HG03457 (cell line): ENCODE data around the gene RARRES2.
"Not testable (repeated sequence)": the region's sequence is repeated elsewhere in the genome, so short reads cannot be mapped to it uniquely, and the experiment has no call there.

ENCODE experiments used
- ATAC-seq: cut with Tn5 transposase; IDR thresholded peaks from one replicate; pipeline ENCODE4 v1.9.1; 2021; ENCODE audit warnings: moderate number of reproducible peaks; ENCODE audit not compliant: unreplicated experiment

Gene RARRES2

DNA sequence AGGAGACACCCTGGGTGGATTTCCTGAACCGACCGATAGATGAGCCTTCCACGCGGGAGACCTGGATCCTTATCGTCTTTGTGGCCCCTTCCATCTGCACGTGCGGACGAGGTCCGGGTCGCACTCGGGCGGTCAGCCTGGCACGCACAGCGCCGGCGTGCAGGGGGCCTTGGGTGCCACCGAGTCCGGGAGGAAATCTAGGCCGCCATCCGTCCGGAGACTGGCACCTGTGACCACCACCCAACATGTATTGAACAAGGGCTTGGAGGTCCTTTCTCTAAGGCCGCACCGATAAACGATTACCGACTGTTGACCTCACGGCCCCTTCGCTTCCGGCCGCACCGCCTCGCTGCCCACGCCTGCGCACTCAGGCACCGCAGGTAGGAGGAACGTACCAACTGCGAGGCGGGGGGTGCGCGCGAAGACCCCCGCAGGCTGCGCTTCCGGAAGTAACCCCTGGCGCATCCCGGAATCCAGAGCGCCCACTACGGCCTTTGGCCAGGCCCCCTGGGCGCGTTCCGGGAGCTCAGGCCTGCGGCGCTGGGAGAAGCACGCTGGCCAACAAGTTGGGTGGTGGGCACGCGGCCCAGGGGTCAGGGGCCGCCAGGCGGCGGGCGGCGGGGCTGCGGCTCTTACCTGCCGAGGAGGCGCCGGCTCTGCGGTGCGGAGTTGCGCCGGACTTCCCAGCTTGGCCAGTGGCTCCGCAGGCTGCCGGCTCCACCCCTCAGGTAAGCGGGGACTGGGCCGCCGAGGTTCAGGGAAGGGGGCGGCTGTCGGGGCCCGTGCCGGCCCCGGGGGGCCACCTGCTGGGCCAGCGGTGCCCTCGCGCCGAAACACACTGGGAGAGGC is 18.4 kb downstream of the RARRES2 start, which contains the start of the genes ACTR3C and LRRC61:
TSS of gene ACTR3C (minus strand) at position 713 of the 849 bp plus-strand sequence. CDS start 28,249 bp downstream, outside the sequence.
TSS of gene LRRC61 (plus strand) at position 523 of the 849 bp plus-strand sequence. CDS start 13,507 bp downstream, outside the sequence.
- peak; percentile 45 for ATAC-seq

GRCh38 chr7:150322114-150322832 is 19.2 kb downstream of the RARRES2 start:
- ATAC-seq: no peak

DNA sequence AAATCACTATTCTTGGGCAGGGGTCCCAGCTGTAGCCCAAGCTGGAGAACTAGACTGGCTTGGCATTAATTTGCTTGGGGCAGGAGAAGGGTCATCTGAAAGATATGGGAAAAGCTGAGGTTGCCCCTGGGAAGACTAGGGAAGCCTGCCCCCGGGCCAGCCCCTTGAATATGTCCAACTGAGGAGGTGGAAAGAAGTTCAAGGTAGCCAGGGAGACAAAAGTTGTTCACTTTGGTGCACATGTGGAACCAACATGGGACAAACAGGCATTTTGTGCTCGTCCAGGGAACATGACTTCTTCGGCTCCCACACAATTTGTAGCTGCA is 19.7 kb downstream of the RARRES2 start:
- ATAC-seq: no peak

DNA sequence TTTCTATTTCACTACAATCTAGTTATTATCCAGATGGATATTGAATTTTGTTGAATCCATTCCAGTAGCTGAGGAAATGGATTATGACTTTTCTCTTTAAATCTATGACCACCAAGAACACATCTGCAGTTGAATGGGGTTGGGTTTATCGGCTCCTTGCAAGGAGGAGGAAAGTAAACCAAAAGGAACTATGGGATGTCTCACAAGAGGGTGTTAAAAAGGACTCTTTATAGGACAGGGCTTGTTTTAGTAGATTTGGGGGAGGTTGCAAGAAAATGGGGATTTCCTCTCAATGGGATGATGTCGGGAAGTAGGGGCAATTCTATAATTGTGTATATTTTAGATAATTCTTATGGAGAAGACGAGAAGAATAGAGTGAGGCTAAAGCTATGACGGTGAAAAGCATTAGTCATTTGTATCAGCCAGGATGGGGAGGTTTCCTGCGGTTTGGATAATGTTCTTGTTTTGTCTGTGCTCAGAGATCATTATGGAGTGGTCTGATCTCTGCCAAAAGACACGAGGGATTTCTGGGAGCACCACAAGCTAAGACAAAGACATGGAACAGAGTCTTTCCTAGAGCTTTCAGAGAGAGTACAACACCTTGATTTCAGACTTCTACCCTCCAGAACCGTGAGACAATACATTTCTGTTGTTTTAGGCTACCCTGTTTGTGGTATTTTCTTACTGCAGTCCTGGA is 23.5 kb downstream of the RARRES2 start:
- no peak for ATAC-seq

DNA sequence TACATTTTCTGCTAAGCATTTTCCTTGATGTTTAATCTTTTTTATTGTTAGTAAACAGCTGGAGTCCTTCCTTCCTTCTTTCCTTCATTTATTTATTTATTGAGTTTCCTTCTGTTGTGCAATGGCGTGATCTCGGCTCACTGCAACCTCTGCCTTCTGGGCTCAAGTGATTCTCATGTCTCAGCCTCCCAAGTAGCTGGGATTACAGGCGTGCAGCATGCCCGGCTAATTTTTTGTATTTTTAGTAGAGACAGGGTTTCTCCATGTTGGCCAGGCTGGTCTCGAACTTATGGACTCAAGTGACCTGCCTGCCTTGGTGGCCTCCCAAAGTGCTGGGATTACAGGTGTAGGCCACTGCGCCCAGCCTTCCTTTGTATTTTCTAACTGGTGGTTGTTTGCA is 24.4 kb downstream of the RARRES2 start:
- not testable (repeated sequence) for ATAC-seq

DNA sequence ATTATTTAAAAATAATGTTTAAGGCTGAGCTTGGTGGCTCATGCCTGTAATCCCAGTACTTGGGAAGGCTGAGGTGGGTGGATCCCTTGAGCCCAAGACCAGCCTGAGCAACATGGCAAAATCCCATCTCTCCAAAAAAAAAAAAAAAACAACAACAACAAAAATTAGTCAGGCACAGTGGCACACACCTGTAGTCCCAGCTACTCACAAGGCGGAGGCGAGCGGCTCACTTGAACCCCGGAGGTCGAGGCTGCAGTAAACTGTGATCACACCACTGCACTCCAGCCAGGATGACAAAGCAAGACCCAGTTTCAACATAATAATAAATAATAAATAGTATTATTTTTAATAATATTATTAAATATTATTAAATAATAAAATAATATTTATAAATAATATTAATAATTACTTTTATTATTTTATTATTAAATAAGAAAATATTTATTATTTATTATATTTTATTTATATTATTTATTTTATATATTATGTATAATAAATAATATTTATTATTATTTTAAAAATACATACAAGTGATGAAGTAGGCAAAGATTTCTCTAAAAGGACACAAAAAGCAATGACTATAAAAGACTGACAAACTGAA is 26.7 kb downstream of the RARRES2 start:
- no peak for ATAC-seq

DNA sequence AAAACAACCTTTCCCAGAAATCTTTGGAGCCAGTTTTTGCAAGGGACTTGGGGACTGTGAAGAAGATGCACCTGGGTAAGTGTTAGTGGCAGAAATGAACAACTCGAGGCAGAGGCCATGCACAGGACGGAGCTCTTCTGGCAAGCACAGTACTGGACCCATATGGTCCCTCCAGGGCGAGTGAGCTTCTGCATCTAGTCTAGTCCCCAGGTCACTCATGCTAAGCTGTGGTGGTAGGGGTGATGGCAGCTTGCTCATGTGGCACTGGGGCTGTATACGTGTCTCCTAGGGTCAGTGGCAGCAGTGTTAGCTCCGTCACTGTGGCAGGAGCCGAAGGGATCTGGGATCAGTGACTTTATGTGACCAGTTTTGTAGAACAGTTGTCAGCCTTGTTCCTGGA is 27.6 kb downstream of the RARRES2 start:
- ATAC-seq: no peak

DNA sequence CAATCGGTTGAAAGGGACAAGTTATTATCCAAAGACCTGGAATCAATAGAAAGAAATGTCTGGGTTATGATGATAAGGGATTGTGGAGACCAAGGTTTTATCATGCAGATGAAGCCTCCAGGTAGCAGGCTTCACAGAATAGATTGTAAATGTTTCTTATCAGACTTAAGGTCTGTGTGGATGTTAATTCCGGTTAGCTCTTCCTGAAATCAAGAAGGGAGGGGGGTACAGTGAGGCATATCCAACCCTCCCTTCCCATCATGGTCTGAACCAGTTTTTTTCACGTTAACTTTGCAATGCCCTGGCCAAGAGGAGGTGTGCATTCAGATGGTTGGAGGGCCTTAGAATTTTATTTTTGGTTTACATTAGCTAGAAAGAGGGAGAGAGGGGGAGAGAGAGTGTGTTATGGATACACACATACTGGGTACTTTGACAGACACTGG is 28.0 kb downstream of the RARRES2 start:
- no peak for ATAC-seq

GRCh38 chr7:150312649-150313366 is 28.6 kb downstream of the RARRES2 start:
- ATAC-seq: not testable (repeated sequence)

DNA sequence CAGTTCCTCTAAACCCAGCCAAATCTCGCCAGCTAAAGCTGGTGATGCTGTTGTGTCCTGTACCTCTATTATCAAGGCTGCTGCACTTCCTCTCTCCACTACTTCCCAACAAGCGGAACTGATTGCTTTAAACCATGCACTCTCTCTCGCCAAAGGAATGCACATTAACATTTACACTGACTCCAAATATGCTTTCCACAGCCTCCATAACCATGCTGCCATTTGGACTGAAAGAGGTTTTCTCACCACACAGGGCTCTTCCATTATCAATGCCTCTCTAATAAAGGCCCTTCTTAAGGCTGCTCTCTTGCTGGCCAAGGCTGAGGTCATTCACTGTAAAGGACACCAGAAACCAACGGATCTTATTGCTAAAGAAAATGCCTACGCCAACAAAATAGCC is 29.7 kb downstream of the RARRES2 start:
- no peak for ATAC-seq

- ATAC-seq: no peak
Measured at GRCh38 chr7:150311146-150311545, 30.3 kb downstream of the RARRES2 start.

DNA sequence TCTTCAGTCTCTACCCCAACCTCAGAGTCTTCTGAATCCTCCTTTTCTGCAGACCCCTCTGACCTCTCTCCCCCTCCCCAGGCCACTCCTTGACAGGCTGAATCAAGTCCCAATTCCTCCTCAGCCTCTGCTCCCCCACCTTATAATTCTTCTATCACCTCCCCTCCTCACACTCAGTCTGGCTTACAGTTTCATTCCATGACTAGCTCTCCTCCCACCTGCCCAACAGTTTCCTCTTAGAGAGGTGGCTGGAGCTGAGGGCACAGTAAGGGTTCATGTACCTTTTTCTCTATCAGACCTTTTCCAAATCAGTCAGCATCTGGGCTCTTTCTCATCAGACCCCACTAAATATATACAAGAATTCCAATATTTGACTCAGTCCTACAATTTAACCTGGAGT is 32.9 kb downstream of the RARRES2 start:
- no peak for ATAC-seq

DNA sequence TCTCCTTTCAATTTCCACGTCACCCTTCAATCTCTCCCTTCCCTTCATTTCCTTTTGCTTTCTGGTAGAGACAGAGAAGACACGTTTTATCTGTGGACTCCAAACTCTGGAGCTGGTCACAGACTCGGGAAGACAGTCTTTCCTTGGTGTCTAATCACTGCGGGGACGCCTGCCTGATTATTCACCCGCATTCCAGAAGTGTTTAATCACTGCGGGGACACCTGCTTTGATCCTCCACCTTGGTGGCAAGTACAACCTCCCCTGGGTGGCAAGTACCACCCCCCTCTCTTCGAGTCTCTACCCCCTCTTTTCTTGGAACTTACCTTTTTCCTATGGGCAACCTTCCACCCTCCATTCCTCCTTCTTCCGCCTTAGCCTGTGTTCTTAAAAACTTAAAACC is 33.5 kb downstream of the RARRES2 start:
- no peak for ATAC-seq

GRCh38 chr7:150307129-150307528 is 34.3 kb downstream of the RARRES2 start:
- ATAC-seq: no peak

GRCh38 chr7:150306377-150306776 is 35.1 kb downstream of the RARRES2 start:
- not testable (repeated sequence) for ATAC-seq

- ATAC-seq: not testable (repeated sequence)
Measured at GRCh38 chr7:150305903-150306284, 35.5 kb downstream of the RARRES2 start.

DNA sequence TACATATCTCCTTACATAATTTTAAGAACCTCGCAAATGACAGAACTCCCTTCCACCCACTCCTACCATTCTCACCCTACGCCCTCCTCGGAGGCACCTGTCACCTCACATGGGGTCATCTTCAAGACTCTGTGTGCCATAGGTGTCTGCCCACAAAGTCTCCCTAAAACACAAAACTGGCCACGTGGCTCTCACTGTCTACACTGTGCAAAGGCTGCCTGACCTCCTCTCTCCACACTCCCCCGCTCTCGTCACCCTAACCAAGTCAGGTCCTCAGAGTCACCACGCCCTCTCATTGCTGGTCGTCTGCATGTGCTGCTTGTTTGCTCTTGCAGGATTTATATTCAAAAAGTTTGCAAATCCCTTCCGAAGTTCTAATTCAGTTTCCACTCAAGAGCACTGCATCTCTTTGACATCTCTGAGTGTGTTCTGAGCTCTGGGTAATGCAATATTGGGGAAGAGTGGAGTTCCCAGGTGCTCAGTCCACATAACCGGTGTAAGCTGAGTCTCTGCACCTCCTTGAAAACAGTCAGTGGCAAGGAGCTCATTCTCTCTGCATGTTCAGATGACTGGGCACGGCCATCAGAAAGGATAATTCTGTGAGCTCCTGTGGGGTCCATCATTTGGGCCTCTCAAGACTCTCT is 36.0 kb downstream of the RARRES2 start:
- not testable (repeated sequence) for ATAC-seq

DNA sequence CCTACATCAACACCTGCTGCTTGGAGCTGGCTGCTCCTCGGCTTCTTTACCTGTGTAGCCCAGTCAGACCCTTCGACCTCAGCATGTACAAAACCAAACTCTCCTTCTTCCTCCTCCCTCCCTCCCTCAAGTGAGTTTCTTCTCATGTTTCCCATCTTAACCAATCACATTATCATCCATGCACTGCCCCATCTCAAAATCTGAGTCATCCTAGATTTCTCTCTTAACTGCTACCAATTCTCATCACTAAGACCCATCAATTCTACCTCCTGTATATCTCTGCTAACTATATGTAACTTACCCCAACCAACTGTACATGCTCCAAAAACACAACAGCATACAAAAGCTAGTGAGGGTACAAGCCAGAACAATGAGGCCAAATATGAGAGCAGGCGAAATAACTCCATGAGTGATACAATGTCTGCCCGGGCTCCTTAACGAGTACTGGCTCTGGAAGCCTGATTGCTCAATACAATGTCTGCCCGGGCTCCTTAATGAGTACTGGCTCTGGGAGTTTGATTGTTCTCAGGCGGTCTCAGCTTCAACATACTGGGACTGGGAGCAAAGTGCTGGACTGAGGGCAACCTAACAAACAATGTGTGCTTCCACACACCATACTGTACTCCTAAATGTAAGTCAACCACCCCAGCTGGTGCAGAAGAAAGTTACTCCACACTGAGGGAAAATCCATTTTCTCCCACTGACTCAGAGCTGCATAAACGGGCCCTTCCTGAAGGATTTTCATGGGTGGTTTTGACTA is 36.8 kb downstream of the RARRES2 start:
- not testable (repeated sequence) for ATAC-seq

GRCh38 chr7:150302908-150303310 is 38.5 kb downstream of the RARRES2 start:
- not testable (repeated sequence) for ATAC-seq
